GM12878 (cell line): ENCODE measurements around the gene ZNF79. TPM values are rescaled to one million over a fixed set of nuclear protein-coding genes. Genes with fewer than 3 reads are reported as not detected.

ENCODE experiments used
- ATAC-seq: fragments of 200-7000 bp; cut with Tn5 transposase; 3 replicates; pipeline ENCODE4 v1.9.1; 2020; ENCODE audit warnings: mild to moderate bottlenecking, moderate library complexity
- BruUV-seq: library from RNA; stranded (reverse); fragments of 400-500 nt; replicated peaks from 2 replicates; lab custom pipeline; 2021; lab: Mats Ljungman, UMichigan
- CTCF ChIA-PET: fragments of 300-600 bp; sonication (Branson Sonifier 250); formaldehyde crosslinking; extraction: SDS; loops from one replicate; lab custom pipeline; 2021; ENCODE audit warnings: inconsistent platforms; lab: Yijun Ruan, JAX
- POLR2A ChIA-PET: fragments of 350-600 bp; formaldehyde crosslinking; extraction: SDS; loops from one replicate; lab custom pipeline; 2021; ENCODE audit warnings: inconsistent platforms; lab: Charles Lee
- RAD21 ChIA-PET: fragments of 300-600 bp; sonication (Branson Sonifier 250); formaldehyde crosslinking; loops from one replicate; lab custom pipeline; 2023; ENCODE audit warnings: antibody characterized with exemption; ENCODE audit not compliant: unreplicated experiment; lab: Charles Lee
- SMC1A ChIA-PET: fragments of 300-600 bp; sonication (Branson Sonifier 250); formaldehyde crosslinking; loops from one replicate; lab custom pipeline; 2023; ENCODE audit not compliant: unreplicated experiment, uncharacterized antibody; lab: Charles Lee
- DNase-seq: peaks from one replicate; pipeline ENCODE4 v3.0.0-alpha.2; 2011; ENCODE audit warnings: low read depth, low spot score
- FAIRE-seq: peaks from 3 replicates; lab custom pipeline; 2011; peaks lifted over from hg19 to GRCh38; lab: Jason Lieb, UNC
- H2AFZ ChIP-seq: 2 replicates; pipeline ENCODE4 v1.6.0; 2011; ENCODE audit warnings: low read depth, low read length, control low read depth; ENCODE audit not compliant: control insufficient read depth
- H3K27ac ChIP-seq: 2 replicates; pipeline ENCODE4 v1.5.1; 2011; ENCODE audit warnings: control low read depth; ENCODE audit not compliant: control insufficient read depth, insufficient read depth
- H3K27me3 ChIP-seq, 2 experiments: replicated peaks in 1 of 2; 2 replicates each; pipeline versions ENCODE4 v1.6.0 to v1.6.1; 2011; ENCODE audit warnings: low read length in 1 of 2; ENCODE audit not compliant: control insufficient read depth in 2 of 2, insufficient read depth in 2 of 2
- H3K36me3 ChIP-seq, 2 experiments: 2 replicates each; pipeline ENCODE4 v1.5.1; 2011; ENCODE audit warnings: low read length in 1 of 2; ENCODE audit not compliant: control insufficient read depth in 2 of 2, insufficient read depth in 2 of 2
- H3K4me1 ChIP-seq: 2 replicates; pipeline ENCODE4 v1.6.1; 2011; ENCODE audit warnings: mild to moderate bottlenecking, low read length, moderate library complexity, mixed read lengths; ENCODE audit not compliant: control insufficient read depth, insufficient read depth
- H3K4me2 ChIP-seq: 2 replicates; pipeline ENCODE4 v1.6.0; 2011; ENCODE audit warnings: control low read depth; ENCODE audit not compliant: control insufficient read depth, insufficient read depth
- H3K4me3 ChIP-seq: fragments of 200-600 bp; sonication (generic); 2 replicates; pipeline ENCODE4 v1.5.1; 2016
- H3K79me2 ChIP-seq: 2 replicates; pipeline ENCODE4 v1.6.0; 2011; ENCODE audit warnings: low read length; ENCODE audit not compliant: control insufficient read depth, insufficient read depth
- H3K9ac ChIP-seq: 2 replicates; pipeline ENCODE4 v1.8.0; 2011; ENCODE audit warnings: low read length, control low read depth, mixed read lengths; ENCODE audit not compliant: control insufficient read depth, insufficient read depth
- H3K9me3 ChIP-seq: replicated peaks from 3 replicates; pipeline ENCODE4 v1.5.1; 2011; ENCODE audit warnings: mild to moderate bottlenecking, low read length; ENCODE audit not compliant: control insufficient read depth, insufficient read depth
- H4K20me1 ChIP-seq: 2 replicates; pipeline ENCODE4 v1.6.0; 2011; ENCODE audit not compliant: control insufficient read depth, insufficient read depth
- CREB1 ChIP-seq: IDR thresholded peaks from 2 replicates; pipeline ENCODE4 v1.6.1; 2012; ENCODE audit warnings: low read depth, mild to moderate bottlenecking, inconsistent platforms
- EZH2 ChIP-seq: IDR thresholded peaks from 2 replicates; pipeline ENCODE4 v1.6.1; 2012; ENCODE audit warnings: low read depth, mild to moderate bottlenecking, control low read depth, inconsistent platforms, low read length, borderline replicate concordance; ENCODE audit not compliant: control insufficient read depth
- FOXM1 ChIP-seq: IDR thresholded peaks from 2 replicates; pipeline ENCODE4 v1.6.1; 2012; ENCODE audit warnings: low read depth, mild to moderate bottlenecking, inconsistent platforms, low read length, moderate library complexity
- HDGF ChIP-seq: fragments of 450-650 bp; IDR thresholded peaks from 2 replicates; pipeline ENCODE4 v1.6.1; 2016; ENCODE audit warnings: antibody characterized with exemption
- NRF1 ChIP-seq: conservative IDR thresholded peaks from 2 replicates; pipeline ENCODE4 v1.6.1; 2011; ENCODE audit warnings: mild to moderate bottlenecking, low read depth, low read length, improper control_type of control experiment
- SREBF2 ChIP-seq: IDR thresholded peaks from 2 replicates; pipeline ENCODE4 v1.6.1; 2012; ENCODE audit warnings: mild to moderate bottlenecking, low read length
- ZNF207 ChIP-seq: fragments of 450-650 bp; IDR thresholded peaks from 2 replicates; pipeline ENCODE4 v1.6.1; 2014; ENCODE audit warnings: antibody characterized with exemption, mild to moderate bottlenecking, borderline replicate concordance
- ZNF274 ChIP-seq: IDR thresholded peaks from one replicate; pipeline ENCODE4 v1.8.0; 2011; ENCODE audit not compliant: insufficient read length, insufficient read depth
- WGBS: methylation state at CpG from one replicate; pipeline ENCODE4 v1.1.6; 2016; ENCODE audit warnings: low lambda C conversion rate; ENCODE audit not compliant: insufficient replicate concordance, insufficient coverage; ENCODE audit errors: missing lambda C conversion rate; 5-methylcytosine and 5-hydroxymethylcytosine counted together
- in situ Hi-C: fragments of 300-500 bp; cut with MboI; formaldehyde crosslinking; loops from 9 replicates; pipeline ENCODE4 v1.14.3; 2018; ENCODE audit warnings: mixed read lengths
- intact Hi-C: fragments of 100-400 bp; cut with micrococcal nuclease; formaldehyde crosslinking; loops from one replicate; pipeline ENCODE4 v1.14.2; 2022; ENCODE audit not compliant: unreplicated experiment
- polyA plus RNA-seq, 11 experiments: library from polyadenylated mRNA; depleted of rRNA in 4 of 11; unstranded in 6 of 11; stranded (reverse) in 5 of 11; fragments of >200 nt; fragmentation: Nextera tagmentation in 4 of 11; fragmentation: Illumina TruSeq in 1 of 11; extraction: Ambion mirVana in 4 of 11; extraction: Trizol in 1 of 11; gene quantifications; 1 replicate in 1 of 11; 2 replicates in 10 of 11; pipeline versions ENCODE4 v1.2.1 to v1.2.3, GENCODE V29; 2011 to 2016; ENCODE audit warnings: inconsistent platforms in 2 of 11, missing spikeins in 2 of 11, low read depth in 1 of 11
- total RNA-seq, 4 experiments: library from RNA; depleted of rRNA in 3 of 4; stranded (reverse); fragments of >200 nt in 3 of 4; fragmentation: Illumina TruSeq in 1 of 4; extraction: Trizol in 1 of 4; gene quantifications; 2 replicates each; pipeline versions ENCODE4 v1.2.1 to v1.2.3, GENCODE V29; 2013 to 2021

ZNF79 gene
- total and polyA plus RNA-seq, 10 of the 15 experiments (the other 5 are each of a cell fraction or from before 2014, with no cell fraction given) = 1.8 to 14.1 (median 11.7) TPM

DNA sequence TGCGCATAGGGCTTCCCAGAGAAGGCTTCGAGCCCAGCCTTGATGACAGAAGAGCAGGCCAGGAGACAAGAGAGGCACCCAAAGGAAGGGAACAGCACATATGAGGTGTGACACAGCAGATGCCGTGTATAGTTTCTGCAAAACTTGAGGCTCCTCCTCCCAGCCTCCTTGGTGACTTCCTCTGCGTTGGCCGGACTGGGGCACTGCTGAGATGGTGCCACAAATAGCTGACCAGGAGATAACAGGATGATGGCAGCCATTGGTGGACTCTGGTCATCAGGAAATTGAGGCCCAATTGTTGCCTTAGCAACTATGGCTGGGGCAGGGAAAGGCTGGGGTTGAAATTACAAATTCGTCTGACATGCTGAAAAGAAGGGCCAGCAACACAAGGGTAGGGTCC, 4.8 kb upstream of the ZNF79 start (continued):
- TF ChIP-seq CREB1 (no peak), NRF1 (no peak), HDGF (no peak), ZNF207 (no peak), ZNF274 (no peak)

DNA sequence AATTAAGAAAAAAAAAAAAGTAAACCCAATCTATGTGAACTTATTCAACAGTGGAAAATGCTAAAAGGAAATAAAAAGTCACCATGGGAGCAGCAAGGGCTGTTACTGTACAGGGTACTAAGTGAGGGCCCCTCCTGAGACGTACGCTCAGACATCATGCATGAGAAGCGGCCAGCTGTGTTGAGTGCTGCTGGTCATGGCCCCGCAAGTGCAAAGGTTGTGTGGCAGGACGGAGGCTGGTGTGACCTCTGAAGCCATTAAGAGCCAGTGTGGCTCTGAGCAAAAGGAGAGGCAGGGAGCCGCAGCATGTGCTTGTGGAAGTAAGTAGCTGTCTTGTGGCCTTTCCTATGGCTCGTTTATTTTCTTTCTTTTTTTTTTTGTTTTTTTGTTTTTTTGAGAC, 3.1 kb upstream of the ZNF79 start:
- ChIA-PET SMC1A (interaction anchor here (1.1 to 1.4 kb wide), 2 partner anchors 27 to 29 kb away, joined by 3 read pairs; no protein-coding TSS in a partner anchor), POLR2A (no interaction called here), CTCF (interaction anchor here (1.8 kb wide), 1 partner anchor 34 kb away, joined by 6 read pairs; no protein-coding TSS in a partner anchor), RAD21 (interaction anchor here (0.8 to 1.4 kb wide), 2 partner anchors 24 to 34 kb away, joined by 3 read pairs; partner anchors contain the start of gene SLC2A8)
- Histone ChIP-seq H3K36me3 (no peaks in the 10 kb centered on the region), H3K27me3 (no peaks in the 10 kb centered on the region), H3K4me1 (peaks cover 13% of the 10 kb centered on the region), H2AFZ (no peak overlapping the region), H3K9ac (no peak overlapping the region), H4K20me1 (no peaks in the 10 kb centered on the region), H3K4me2 (no peak overlapping the region), H3K4me3 (no peak overlapping the region), H3K9me3 (no peaks in the 10 kb centered on the region), H3K27ac (no peak overlapping the region), H3K79me2 (peaks cover 34% of the 10 kb centered on the region)
- intact Hi-C loops (loop anchor here (5.0 to 10.0 kb wide), 2 partner anchors 109 to 476 kb away; no protein-coding TSS in a partner anchor), in situ Hi-C loops (no loop called here)
- ATAC-seq (no peak), DNase-seq (no peak), FAIRE-seq (no peak)
- TF ChIP-seq FOXM1 (no peak), EZH2 (no peak), SREBF2 (no peak)
- no TSS peak for BruUV-seq
- 97% methylated on average over 6 of the region's 7 CpGs for WGBS
